Fibroblast of skin of left biceps (primary cell): ENCODE data around the gene MPPED2.

Experiments
- DNase-seq, 2 experiments: peaks; one replicate each; pipeline ENCODE4 v3.0.0-alpha.2; 2013; ENCODE audit warnings: low read depth in 2 of 2

Gene MPPED2

GRCh38 chr11:30586251-30587144, at the start of gene MPPED2:
TSS of gene MPPED2 (minus strand) at chr11:30586353. CDS start at chr11:30580373, 5,980 bp downstream.
- no peak for DNase-seq

- no peak for DNase-seq
These were observed 49.3 kb upstream of the MPPED2 start for GRCh38 chr11:30635401-30635989.

- no peak for DNase-seq
These were observed 45.0 kb upstream of the MPPED2 start for GRCh38 chr11:30631148-30631547.

GRCh38 chr11:30619767-30620166, 33.6 kb upstream of the MPPED2 start:
- DNase-seq: no peak

GRCh38 chr11:30617762-30618161, 31.6 kb upstream of the MPPED2 start:
- DNase-seq: no peak

GRCh38 chr11:30610628-30611027, 24.5 kb upstream of the MPPED2 start:
- DNase-seq: no peak

GRCh38 chr11:30608534-30608933, 22.4 kb upstream of the MPPED2 start:
- DNase-seq: no peak

- DNase-seq: no peak
These were observed 19.0 kb upstream of the MPPED2 start for GRCh38 chr11:30605036-30605605.

GRCh38 chr11:30603357-30603756, 17.2 kb upstream of the MPPED2 start:
- DNase-seq: no peak

GRCh38 chr11:30596832-30597231, 10.7 kb upstream of the MPPED2 start:
- DNase-seq: no peak

GRCh38 chr11:30595934-30596333, 9.8 kb upstream of the MPPED2 start:
- DNase-seq: no peak

GRCh38 chr11:30594646-30595411, 8.7 kb upstream of the MPPED2 start:
- DNase-seq: no peak

GRCh38 chr11:30587269-30587812, 1.2 kb upstream of the MPPED2 start:
- DNase-seq: no peak

GRCh38 chr11:30585892-30586250, 282 bp downstream of the MPPED2 start:
- DNase-seq: no peak

GRCh38 chr11:30585125-30585891, 845 bp downstream of the MPPED2 start:
- no peak for DNase-seq

GRCh38 chr11:30583476-30584280, 2.5 kb downstream of the MPPED2 start:
- no peak for DNase-seq

GRCh38 chr11:30582726-30583125, 3.4 kb downstream of the MPPED2 start:
- no peak for DNase-seq

- no peak for DNase-seq
These were observed 4.5 kb downstream of the MPPED2 start for GRCh38 chr11:30581675-30582074.

GRCh38 chr11:30580573-30580972, 5.6 kb downstream of the MPPED2 start:
- no peak for DNase-seq
